Measurements from ENCODE around the gene SH2D4B. TPM values are rescaled to one million over a fixed set of nuclear protein-coding genes. Genes with fewer than 3 reads are reported as not detected.

SH2D4B gene
- total RNA-seq, 1 donor from 2014 or later, result 0.43 TPM

DNA sequence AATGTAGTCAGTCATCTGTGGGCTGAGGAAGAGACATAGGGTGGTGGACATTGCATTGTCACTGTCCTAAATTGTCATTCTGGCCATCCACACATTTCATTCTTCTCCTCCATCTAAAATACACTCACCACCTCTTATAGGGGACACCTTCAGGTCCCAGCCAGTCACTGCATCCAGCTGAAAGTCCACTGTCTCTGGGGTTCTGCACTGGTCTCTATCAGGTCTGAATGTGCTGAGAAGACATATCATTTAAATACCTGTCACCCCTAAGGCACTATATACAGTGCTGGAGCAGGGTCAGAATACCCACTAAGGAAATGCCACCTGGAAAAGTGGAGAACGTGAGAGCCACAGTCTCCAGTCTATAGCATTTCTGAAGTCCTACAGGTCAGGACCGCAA, 29.6 kb downstream of the SH2D4B start:
- DNase-seq (no peak), ATAC-seq (no peak)
- H3K36me3 ChIP-seq, result no peaks in the 10 kb centered on the region
- H3K27ac ChIP-seq, result no peak overlapping the region
- TF ChIP-seq, protein P1, sequence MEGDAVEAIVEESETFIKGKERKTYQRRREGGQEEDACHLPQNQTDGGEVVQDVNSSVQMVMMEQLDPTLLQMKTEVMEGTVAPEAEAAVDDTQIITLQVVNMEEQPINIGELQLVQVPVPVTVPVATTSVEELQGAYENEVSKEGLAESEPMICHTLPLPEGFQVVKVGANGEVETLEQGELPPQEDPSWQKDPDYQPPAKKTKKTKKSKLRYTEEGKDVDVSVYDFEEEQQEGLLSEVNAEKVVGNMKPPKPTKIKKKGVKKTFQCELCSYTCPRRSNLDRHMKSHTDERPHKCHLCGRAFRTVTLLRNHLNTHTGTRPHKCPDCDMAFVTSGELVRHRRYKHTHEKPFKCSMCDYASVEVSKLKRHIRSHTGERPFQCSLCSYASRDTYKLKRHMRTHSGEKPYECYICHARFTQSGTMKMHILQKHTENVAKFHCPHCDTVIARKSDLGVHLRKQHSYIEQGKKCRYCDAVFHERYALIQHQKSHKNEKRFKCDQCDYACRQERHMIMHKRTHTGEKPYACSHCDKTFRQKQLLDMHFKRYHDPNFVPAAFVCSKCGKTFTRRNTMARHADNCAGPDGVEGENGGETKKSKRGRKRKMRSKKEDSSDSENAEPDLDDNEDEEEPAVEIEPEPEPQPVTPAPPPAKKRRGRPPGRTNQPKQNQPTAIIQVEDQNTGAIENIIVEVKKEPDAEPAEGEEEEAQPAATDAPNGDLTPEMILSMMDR (IDR thresholded peaks at IDR 0.05), result no peak
- intact Hi-C loops (cut with DNase I), result no loop called here
- H3K4me1 ChIP-seq, result no peaks in the 10 kb centered on the region
- H3K27me3 ChIP-seq, result no peaks in the 10 kb centered on the region
- no peaks in the 10 kb centered on the region for H3K9me3 ChIP-seq
- H3K4me3 ChIP-seq, result no peak overlapping the region

DNA sequence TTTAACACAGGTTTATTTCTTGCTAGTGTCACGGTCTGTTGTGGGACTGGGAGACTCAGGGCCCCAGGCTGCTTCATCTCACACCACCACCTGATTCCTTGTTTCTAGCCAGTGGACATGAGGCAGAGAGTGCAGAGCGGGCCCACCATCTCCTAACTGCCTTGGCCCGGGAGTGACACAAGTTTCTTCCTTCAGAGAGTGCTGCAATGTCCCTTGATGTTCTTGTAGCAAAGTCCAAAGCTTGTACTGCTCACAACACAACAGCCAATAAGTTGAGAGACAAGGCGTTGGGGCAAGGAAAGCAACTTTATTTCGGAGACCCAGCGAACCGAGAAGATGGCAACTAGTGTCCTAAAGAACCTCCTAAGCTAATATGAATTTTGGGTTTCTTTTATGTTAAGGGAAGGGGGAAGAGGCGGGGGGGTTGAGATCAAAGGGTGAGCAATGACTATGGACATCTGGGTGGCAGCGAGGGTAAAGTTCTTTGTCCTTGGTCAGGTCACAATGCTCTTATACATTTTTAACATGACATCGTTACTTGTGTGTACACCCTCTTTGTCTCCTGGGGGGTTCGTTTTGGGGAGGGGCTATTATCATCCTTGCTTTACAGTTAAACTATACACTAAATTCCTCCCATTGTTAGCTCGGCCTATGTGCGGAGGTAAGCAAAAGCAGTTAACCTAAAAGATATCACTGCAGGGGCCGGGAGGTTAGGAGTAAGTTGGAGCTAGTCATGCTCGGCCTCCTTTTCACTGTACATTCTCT, 31.6 kb downstream of the SH2D4B start:
- H3K27me3 ChIP-seq, result no peaks in the 10 kb centered on the region
- DNase-seq (no peak), ATAC-seq (no peak)
- no peaks in the 10 kb centered on the region for H3K4me1 ChIP-seq
- no peak overlapping the region for H3K4me3 ChIP-seq
- H3K9me3 ChIP-seq, result no peaks in the 10 kb centered on the region
- H3K36me3 ChIP-seq, result no peaks in the 10 kb centered on the region
- TF ChIP-seq, protein P1 (IDR thresholded peaks at IDR 0.05), result no peak
- no peak overlapping the region for H3K27ac ChIP-seq
- intact Hi-C loops (cut with DNase I), result no loop called here

DNA sequence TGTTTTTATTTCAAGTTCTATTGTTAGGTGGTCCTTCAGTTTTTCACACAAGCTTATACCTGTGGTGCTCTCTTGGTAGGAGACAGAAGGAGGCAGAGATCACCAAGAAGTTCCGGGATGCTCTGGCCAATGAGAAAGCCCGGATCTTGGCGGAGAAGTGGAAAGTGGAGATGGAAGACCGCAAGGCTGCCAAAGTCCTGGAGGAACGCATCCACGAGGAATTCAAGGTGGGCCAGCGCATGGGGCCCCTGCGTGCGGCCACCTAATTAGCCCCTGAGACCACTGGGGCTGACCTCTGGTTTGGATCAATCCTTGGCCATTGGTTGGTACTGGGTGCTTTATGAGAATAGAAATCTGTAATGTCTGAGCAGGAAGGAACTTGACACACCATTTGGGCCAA, 33.6 kb downstream of the SH2D4B start:
- no peak for ATAC-seq
- DNase-seq, result no peak
- H3K27ac ChIP-seq, result no peak overlapping the region

DNA sequence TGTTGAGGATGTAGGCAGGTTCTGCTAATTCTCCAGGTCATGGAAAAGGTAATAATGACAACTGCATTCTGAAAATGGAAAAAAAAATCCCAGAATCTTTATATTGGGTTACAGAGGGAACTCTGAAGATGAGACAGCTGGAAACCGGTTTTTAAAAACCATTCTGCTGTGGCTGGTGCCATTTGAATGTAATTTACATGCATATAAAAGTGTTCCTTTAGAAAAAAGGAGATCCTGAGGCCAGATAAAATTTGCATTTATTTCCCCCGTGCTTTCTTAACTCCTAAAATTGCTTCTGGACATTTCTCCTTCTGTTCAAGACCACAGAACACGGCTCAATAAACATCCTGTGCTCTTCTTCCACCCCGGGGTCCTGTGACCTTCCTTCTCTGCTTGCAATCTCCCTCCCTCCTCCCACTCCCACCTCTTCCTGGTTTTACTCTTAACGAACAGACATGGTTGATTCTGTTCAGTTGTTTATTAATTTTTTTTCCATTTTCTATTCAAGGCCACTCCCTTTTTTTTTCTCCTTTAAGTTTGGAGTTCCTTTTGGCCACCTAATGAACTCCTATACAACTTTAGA, 41.6 kb downstream of the SH2D4B start:
- intact Hi-C loops (cut with DNase I), result no loop called here

More for the DNA sequence above, 33.6 kb downstream of the SH2D4B start:
- Histone ChIP-seq H3K4me3 (no peak overlapping the region), H3K27me3 (no peaks in the 10 kb centered on the region), H3K9me3 (no peaks in the 10 kb centered on the region), H3K36me3 (no peaks in the 10 kb centered on the region), H3K4me1 (no peaks in the 10 kb centered on the region)
- TF ChIP-seq, protein P1 (IDR thresholded peaks at IDR 0.05), result no peak
- intact Hi-C loops (cut with DNase I), result no loop called here

DNA sequence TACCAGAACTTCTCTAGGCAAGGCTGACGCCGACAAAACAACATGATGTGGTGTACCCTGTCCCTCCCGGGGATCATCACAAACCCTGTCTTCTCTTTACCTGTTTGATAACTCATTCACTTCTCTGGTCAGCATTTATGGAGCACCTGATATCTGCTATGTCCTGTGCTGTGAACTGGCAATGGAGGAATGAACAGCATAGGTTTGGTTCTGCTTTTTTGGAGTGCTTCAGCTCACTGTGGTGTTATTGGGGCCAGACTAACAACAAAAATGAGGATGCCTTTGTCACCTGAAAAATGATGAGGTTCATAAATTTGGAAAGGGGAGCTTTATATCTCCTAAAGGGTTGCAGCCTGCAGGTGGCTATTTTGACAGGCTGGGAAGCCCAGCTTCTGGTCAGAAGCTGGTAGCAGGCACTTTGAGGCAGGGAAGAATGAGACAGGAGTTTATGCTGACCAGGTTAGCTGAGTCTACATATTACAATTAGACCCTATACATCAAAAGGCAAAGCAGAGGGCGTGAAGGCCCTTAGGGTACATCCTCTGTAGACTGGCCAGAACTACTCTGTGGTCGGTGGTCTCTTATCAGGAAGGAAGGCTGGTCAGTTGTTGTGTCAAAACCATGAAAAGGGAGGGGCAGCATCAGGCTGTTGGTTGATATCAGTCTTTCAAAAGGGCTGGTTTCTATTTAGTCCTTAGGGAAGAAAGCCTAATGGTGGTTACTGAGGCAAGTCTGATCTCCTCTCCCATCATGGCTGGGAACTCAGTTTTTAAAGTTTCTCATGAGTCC, 42.3 kb downstream of the SH2D4B start:
- ATAC-seq, result no peak
- no peaks in the 10 kb centered on the region for H3K9me3 ChIP-seq
- H3K36me3 ChIP-seq, result no peaks in the 10 kb centered on the region
- DNase-seq, result no peak
- intact Hi-C loops (cut with DNase I), result no loop called here
- no peak overlapping the region for H3K4me3 ChIP-seq
- H3K27me3 ChIP-seq, result no peaks in the 10 kb centered on the region
- TF ChIP-seq, protein P1 (IDR thresholded peaks at IDR 0.05), result no peak
- H3K27ac ChIP-seq, result no peak overlapping the region
- no peaks in the 10 kb centered on the region for H3K4me1 ChIP-seq

More for the DNA sequence above, 41.6 kb downstream of the SH2D4B start:
- no peaks in the 10 kb centered on the region for H3K4me1 ChIP-seq
- no peaks in the 10 kb centered on the region for H3K27me3 ChIP-seq
- no peak for DNase-seq
- H3K9me3 ChIP-seq, result no peaks in the 10 kb centered on the region
- no peaks in the 10 kb centered on the region for H3K36me3 ChIP-seq
- TF ChIP-seq, protein P1 (IDR thresholded peaks at IDR 0.05), result no peak
- ATAC-seq, result peak; percentile 75
- H3K4me3 ChIP-seq, result no peak overlapping the region
- no peak overlapping the region for H3K27ac ChIP-seq

Data from upper lobe of right lung (tissue), 1 donor.